GM21447 (cell line): ENCODE data around the gene ASGR1.

ENCODE experiments used
- ATAC-seq: cut with Tn5 transposase; IDR thresholded peaks from one replicate; pipeline ENCODE4 v1.9.1; 2021; ENCODE audit not compliant: unreplicated experiment

The ASGR1 gene

DNA sequence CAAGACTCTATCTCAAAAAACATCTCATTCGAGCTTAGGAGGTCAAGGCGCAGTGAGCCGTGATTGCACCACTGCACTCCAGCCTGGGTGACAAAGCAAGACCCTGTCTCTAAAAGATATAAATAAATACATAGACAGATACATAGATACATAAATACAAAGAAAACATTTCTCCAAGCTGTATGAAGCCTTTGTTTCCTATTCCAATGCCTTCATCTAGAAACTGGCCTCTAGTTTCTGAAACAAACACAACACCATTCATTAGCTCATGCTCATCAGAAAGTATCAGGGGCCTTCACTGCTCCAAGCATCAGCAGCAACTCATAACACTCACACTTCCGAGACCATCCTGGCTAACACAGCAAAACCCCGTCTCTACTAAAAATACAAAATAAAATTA is 54.2 kb downstream of the ASGR1 start:
- ATAC-seq, result no peak

GRCh38 chr17:7123844-7124243 is 55.3 kb downstream of the ASGR1 start:
- ATAC-seq, result no peak
